OCI-M1 (cell line): Measurements from ENCODE around the gene ATXN1.

Experiments used
- DNase-seq: peaks from one replicate; lab custom pipeline; 2025; lab: John Stamatoyannopoulos, UW

Gene ATXN1

GRCh38 chr6:16496991-16497801 lies 264.1 kb downstream of the ATXN1 start:
- no peak for DNase-seq

- no peak for DNase-seq
Observed at GRCh38 chr6:16496210-16496609, 265.1 kb downstream of the ATXN1 start.

GRCh38 chr6:16494793-16495192 lies 266.5 kb downstream of the ATXN1 start:
- DNase-seq, result no peak

GRCh38 chr6:16493802-16494201 lies 267.5 kb downstream of the ATXN1 start:
- DNase-seq, result no peak

GRCh38 chr6:16493112-16493511 lies 268.1 kb downstream of the ATXN1 start:
- no peak for DNase-seq

- DNase-seq, result no peak
Observed at GRCh38 chr6:16491666-16492313, 269.5 kb downstream of the ATXN1 start.

- no peak for DNase-seq
Observed at GRCh38 chr6:16490616-16491015, 270.6 kb downstream of the ATXN1 start.

GRCh38 chr6:16488813-16489212 lies 272.4 kb downstream of the ATXN1 start:
- no peak for DNase-seq

- DNase-seq, result no peak
Observed at GRCh38 chr6:16487996-16488674, 273.1 kb downstream of the ATXN1 start.

- no peak for DNase-seq
Observed at GRCh38 chr6:16486661-16487060, 274.6 kb downstream of the ATXN1 start.

- DNase-seq, result no peak
Observed at GRCh38 chr6:16483315-16483875, 277.9 kb downstream of the ATXN1 start.

- DNase-seq, result no peak
Observed at GRCh38 chr6:16482702-16483314, 278.5 kb downstream of the ATXN1 start.

GRCh38 chr6:16481697-16482399 lies 279.4 kb downstream of the ATXN1 start:
- no peak for DNase-seq

GRCh38 chr6:16480763-16481560 lies 280.3 kb downstream of the ATXN1 start:
- DNase-seq, result no peak

- DNase-seq, result no peak
Observed at GRCh38 chr6:16477367-16478149, 283.7 kb downstream of the ATXN1 start.

GRCh38 chr6:16476861-16477260 lies 284.4 kb downstream of the ATXN1 start:
- no peak for DNase-seq

GRCh38 chr6:16475494-16475781 lies 285.8 kb downstream of the ATXN1 start:
- no peak for DNase-seq

- DNase-seq, result no peak
Observed at GRCh38 chr6:16474772-16475493, 286.3 kb downstream of the ATXN1 start.
